ENCODE results near the gene RPP38.

Gene RPP38

DNA sequence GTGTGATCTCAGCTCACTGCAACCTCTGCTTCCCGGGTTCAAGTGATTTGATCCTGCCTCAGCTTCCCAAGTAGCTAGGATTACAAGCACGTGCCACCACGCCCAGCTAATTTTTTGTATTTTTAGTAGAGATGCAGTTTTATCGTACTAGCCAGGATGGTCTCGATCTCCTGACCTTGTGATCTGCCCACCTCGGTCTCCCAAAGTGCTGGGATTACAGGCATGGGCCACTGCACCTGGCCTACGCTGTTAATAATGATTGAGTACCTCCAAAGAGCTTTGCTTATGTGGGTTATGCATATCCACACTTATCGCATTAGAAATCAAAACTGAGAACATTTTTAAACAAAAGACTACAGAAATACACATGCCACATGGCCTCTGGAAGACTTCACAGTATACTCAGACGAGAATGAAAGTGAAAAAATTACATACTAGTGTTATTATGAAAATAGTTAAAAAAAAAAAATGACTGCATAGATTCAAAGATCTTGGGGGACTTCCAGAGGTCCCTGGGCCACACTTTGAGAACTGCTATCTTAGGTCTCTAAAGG, 25.4 kb downstream of the RPP38 start:
- no peak overlapping the region for H3K4me3 ChIP-seq (ENCODE audit: low read depth, low read length)
- TF ChIP-seq, protein P1, sequence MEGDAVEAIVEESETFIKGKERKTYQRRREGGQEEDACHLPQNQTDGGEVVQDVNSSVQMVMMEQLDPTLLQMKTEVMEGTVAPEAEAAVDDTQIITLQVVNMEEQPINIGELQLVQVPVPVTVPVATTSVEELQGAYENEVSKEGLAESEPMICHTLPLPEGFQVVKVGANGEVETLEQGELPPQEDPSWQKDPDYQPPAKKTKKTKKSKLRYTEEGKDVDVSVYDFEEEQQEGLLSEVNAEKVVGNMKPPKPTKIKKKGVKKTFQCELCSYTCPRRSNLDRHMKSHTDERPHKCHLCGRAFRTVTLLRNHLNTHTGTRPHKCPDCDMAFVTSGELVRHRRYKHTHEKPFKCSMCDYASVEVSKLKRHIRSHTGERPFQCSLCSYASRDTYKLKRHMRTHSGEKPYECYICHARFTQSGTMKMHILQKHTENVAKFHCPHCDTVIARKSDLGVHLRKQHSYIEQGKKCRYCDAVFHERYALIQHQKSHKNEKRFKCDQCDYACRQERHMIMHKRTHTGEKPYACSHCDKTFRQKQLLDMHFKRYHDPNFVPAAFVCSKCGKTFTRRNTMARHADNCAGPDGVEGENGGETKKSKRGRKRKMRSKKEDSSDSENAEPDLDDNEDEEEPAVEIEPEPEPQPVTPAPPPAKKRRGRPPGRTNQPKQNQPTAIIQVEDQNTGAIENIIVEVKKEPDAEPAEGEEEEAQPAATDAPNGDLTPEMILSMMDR (conservative IDR thresholded peaks at IDR 0.05; ENCODE audit: low read depth, low read length): no peak
- DNase-seq (ENCODE audit: low read depth): peak; percentile 26

DNA sequence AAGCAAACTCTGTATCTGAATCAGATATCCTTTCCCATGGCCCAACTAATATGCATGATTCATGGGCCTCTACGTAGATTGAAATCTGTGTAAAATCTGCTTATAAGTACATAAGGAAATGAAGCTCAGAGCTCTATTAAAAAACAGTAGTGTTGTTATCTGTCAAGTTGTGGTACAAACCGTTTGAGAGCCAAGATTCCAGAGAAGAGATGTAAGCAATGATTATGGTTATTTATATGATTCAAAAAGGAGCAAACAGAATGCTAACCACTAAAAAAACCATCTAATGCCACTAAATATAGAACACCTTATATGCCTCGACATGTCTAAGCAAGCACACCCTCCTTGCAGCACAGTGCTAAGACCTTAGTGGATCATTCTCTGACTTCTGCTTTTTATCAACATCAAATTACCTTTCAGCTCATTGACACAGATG, 26.6 kb downstream of the RPP38 start:
- no peak overlapping the region for H3K4me3 ChIP-seq (ENCODE audit: low read depth, low read length)
- TF ChIP-seq, protein P1 (conservative IDR thresholded peaks at IDR 0.05; ENCODE audit: low read depth, low read length): no peak
- peak; percentile 90 for DNase-seq (ENCODE audit: low read depth)

DNA sequence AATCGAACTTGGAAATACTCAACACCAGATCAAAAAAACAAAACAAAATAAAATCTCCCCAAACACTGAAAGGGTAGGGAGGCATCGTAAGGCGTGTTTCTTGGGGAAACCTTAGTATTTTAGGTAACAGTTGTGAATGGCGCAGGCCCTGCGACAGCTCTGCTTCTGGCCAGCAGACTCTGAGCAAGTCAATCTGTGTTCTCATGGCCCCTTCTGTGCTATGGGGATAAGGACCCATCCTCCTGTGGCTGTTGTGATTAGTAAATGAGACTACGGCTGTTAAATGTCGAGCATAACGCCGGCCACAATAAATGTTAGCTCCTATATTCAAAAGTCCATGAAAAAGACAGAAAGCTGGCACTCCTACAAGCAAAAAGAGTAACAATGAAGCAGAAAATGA, 27.0 kb downstream of the RPP38 start:
- TF ChIP-seq, protein P1 (conservative IDR thresholded peaks at IDR 0.05; ENCODE audit: low read depth, low read length): no peak
- no peak overlapping the region for H3K4me3 ChIP-seq (ENCODE audit: low read depth, low read length)

GRCh38 chr10:15124908-15125307, 27.8 kb downstream of the RPP38 start:
- DNase-seq (ENCODE audit: low read depth): no peak
- TF ChIP-seq, protein P1 (conservative IDR thresholded peaks at IDR 0.05; ENCODE audit: low read depth, low read length): no peak
- H3K4me3 ChIP-seq (ENCODE audit: low read depth, low read length): no peak overlapping the region

More for the DNA sequence above, 27.0 kb downstream of the RPP38 start:
- no peak for DNase-seq (ENCODE audit: low read depth)

DNA sequence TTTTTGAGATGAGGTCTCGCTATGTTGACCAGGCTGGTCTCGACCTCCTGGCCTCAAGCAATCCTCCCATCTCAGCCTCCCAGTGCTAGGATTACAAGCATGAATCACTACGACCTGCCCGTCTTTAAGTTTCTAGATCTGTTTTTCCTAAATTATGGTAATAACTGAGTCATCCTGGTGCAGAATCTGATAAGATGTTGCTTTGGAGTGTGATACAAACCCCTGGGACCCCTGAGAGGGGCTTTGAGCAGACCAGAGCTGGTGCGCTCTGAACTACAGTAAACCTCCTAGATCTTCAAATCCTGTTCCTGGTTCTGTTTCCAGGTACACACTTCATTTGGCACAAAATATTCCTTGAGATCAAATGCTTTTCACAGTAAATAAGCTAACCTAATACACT, 34.2 kb downstream of the RPP38 start:
- no peak overlapping the region for H3K4me3 ChIP-seq (ENCODE audit: low read depth, low read length)
- TF ChIP-seq, protein P1 (conservative IDR thresholded peaks at IDR 0.05; ENCODE audit: low read depth, low read length): no peak
- DNase-seq (ENCODE audit: low read depth): no peak

DNA sequence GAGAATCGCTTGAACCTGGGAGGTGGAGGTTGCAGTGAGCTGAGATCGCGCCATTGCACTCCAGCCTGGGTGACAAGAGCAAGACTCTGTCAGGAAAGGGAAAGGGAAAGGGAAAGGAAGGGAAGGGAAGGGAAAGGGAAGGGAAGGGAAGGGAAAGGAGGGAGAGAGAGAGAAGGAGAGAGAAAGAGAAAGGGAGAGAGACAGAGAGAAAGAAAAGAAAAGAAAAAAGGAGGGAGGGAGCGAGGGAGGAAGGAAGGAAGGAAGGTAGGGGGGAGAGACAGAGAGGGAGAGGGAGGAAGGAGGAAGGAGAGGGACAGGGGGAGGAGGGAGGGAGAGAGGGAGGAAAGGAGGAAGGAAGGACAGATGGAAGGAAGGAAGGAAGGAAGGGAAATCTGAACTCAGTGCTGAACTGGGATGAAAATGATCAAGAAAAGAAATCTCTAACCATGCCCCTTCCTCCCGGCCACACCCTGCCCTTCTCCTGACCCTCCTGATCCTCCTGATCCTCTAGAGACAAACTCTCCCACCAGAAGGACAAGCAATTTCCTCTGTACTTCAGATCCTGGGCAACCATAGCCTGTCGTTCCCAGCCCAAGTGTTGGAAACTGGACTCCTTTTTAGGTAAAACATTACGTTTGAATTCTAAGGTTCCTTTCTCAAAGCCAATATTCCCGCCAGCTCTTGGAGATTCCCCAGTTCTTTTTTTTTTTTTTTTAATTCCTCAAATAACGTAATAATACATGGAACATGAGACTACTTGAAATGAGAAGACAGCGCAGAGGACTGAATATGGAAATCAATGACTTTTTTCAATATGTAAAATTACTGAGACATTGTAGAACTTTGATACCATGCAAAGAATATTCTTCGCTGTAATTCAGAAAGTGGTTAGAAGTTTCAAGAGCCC, 39.2 kb downstream of the RPP38 start:
- TF ChIP-seq, protein P1 (conservative IDR thresholded peaks at IDR 0.05; ENCODE audit: low read depth, low read length): no peak
- no peak overlapping the region for H3K4me3 ChIP-seq (ENCODE audit: low read depth, low read length)
- no peak for DNase-seq (ENCODE audit: low read depth)

All from choroid plexus epithelial cell (primary cell).